ENCODE results near the gene FBXO31. TPM values are rescaled to one million over a fixed set of nuclear protein-coding genes. Genes with fewer than 3 reads are reported as not detected.

The FBXO31 gene
- total and polyA plus RNA-seq, 10 of the 15 experiments (the other 5 are each of a cell fraction or from before 2014, with no cell fraction given), result 0.19 to 33.1 (median 10.3) TPM

- TF ChIP-seq MEF2B (IDR thresholded peaks at IDR 0.05; ENCODE audit: partially characterized antibody, poor library complexity, severe bottlenecking), result peak; percentile 37
Observed at GRCh38 chr16:87380881-87381280, 2.7 kb downstream of the FBXO31 start (continued).

GRCh38 chr16:87380403-87380802, 3.2 kb downstream of the FBXO31 start:
- no peak for ATAC-seq
- peak overlapping the region; percentile 77 for H3K4me3 ChIP-seq
- no peak for TF ChIP-seq MEF2A (IDR thresholded peaks at IDR 0.05; ENCODE audit: insufficient read depth, low read depth, low read length)
- TF ChIP-seq RELA (IDR thresholded peaks at IDR 0.05; ENCODE audit: borderline replicate concordance, partially characterized antibody), result no peak
- no peak for TF ChIP-seq TCF3 (IDR thresholded peaks at IDR 0.05; ENCODE audit: borderline replicate concordance, insufficient read depth, low read depth, low read length)
- no peak for TF ChIP-seq CREB1 (IDR thresholded peaks at IDR 0.05; ENCODE audit: low read depth)
- TF ChIP-seq SRF (IDR thresholded peaks at IDR 0.05; ENCODE audit: low read depth in 2 of 2, low read length in 2 of 2), result no peak
- no peak for TF ChIP-seq KLF5 (IDR thresholded peaks at IDR 0.05; ENCODE audit: partially characterized antibody)
- TF ChIP-seq SMAD5 (IDR thresholded peaks at IDR 0.05; ENCODE audit: low read depth), result no peak
- TF ChIP-seq MTA2 (IDR thresholded peaks at IDR 0.05; ENCODE audit: low read depth), result no peak
- TF ChIP-seq ETV6 (conservative IDR thresholded peaks at IDR 0.05 in 1 of 2, IDR thresholded peaks at IDR 0.05 in 1 of 2; ENCODE audit: borderline replicate concordance in 1 of 2, low read depth in 1 of 2), result no peak
- TF ChIP-seq BHLHE40 (IDR thresholded peaks at IDR 0.05; ENCODE audit: borderline replicate concordance in 1 of 2, low read depth in 2 of 2, low read length in 1 of 2), result peak in 1 of 2 experiments; percentile 28; a peak in 1 of 4 replicates
- TF ChIP-seq NR2F1 (conservative IDR thresholded peaks at IDR 0.05), result 0 out of 2 replicates have a peak, but pooled peaks have one; percentile 31
- TF ChIP-seq IKZF1 (conservative IDR thresholded peaks at IDR 0.05), result no peak
- no peak for TF ChIP-seq SIN3A (IDR thresholded peaks at IDR 0.05; ENCODE audit: low read depth, low read length)
- no peak for TF ChIP-seq RAD21 (IDR thresholded peaks at IDR 0.05; ENCODE audit: insufficient read depth, low read depth, low read length)
- no peak for TF ChIP-seq KDM1A (IDR thresholded peaks at IDR 0.05; ENCODE audit: borderline replicate concordance)
- no peak for TF ChIP-seq MYB (IDR thresholded peaks at IDR 0.05; ENCODE audit: borderline replicate concordance, low read depth, low read length)
- no peak for TF ChIP-seq MYC (IDR thresholded peaks at IDR 0.05; ENCODE audit: insufficient read depth, insufficient read length, insufficient replicate concordance, low read length, severe bottlenecking)
- no peak for TF ChIP-seq REST (IDR thresholded peaks at IDR 0.05; ENCODE audit: low read depth, low read length)
- TF ChIP-seq YY1 (IDR thresholded peaks at IDR 0.05; ENCODE audit: low read depth, low read length), result 0 out of 2 replicates have a peak, but pooled peaks have one; percentile 9

More at GRCh38 chr16:87380403-87380802, 3.2 kb downstream of the FBXO31 start:
- ChIA-PET CTCF (interaction anchor here (0.6 to 4.8 kb wide), 4 partner anchors 13 to 63 kb away, joined by 3 to 40 read pairs (median 4); partner anchors contain the start of gene C16orf95), POLR2A (interaction anchor here (0.5 to 4.5 kb wide), 2 partner anchors 14 to 30 kb away, joined by 3 to 36 read pairs; partner anchors contain the start of gene MAP1LC3B), SMC1A (ENCODE audit: uncharacterized antibody, unreplicated experiment) (interaction anchor here (0.7 to 1.2 kb wide), 2 partner anchors 9 to 56 kb away, joined by 3 to 4 read pairs; no protein-coding TSS in a partner anchor), RAD21 (ENCODE audit: unreplicated experiment) (interaction anchor here (0.7 kb wide), 1 partner anchor 62 kb away, joined by 3 read pairs; no protein-coding TSS in a partner anchor)
- peaks cover 61% of the 10 kb centered on the region for H3K79me2 ChIP-seq (ENCODE audit: control insufficient read depth, insufficient read depth, low read length)
- DNase-seq (ENCODE audit: low read depth, low spot score), result peak; percentile 17
- peaks cover 0 to 3% of the 10 kb centered on the region in 2 experiments; a peak in 1 of 4 replicates for H3K36me3 ChIP-seq (ENCODE audit: control insufficient read depth in 2 of 2, insufficient read depth in 2 of 2, low read length in 1 of 2)
- BruUV-seq (replicated peaks), result no TSS peak
- H3K9me3 ChIP-seq (replicated peaks; ENCODE audit: control insufficient read depth, insufficient read depth, low read length), result no peaks in the 10 kb centered on the region
- in situ Hi-C loops (cut with MboI), result loop anchor here (10.0 kb wide), 1 partner anchor 484 kb away; the partner anchor contains the start of gene SLC7A5
- FAIRE-seq, result peak; percentile 79
- no peaks in the 10 kb centered on the region; the same call in 1 of the 2 replicates for H4K20me1 ChIP-seq (ENCODE audit: control insufficient read depth, insufficient read depth)
- H3K27ac ChIP-seq (ENCODE audit: control insufficient read depth, insufficient read depth), result peak overlapping the region; percentile 81
- H3K27me3 ChIP-seq (replicated peaks in 1 of 2; ENCODE audit: control insufficient read depth in 2 of 2, insufficient read depth in 2 of 2, low read length in 1 of 2), result no peaks in the 10 kb centered on the region
- H3K4me1 ChIP-seq (ENCODE audit: control insufficient read depth, insufficient read depth, low read length), result peaks cover 10% of the 10 kb centered on the region
- intact Hi-C loops (cut with micrococcal nuclease; ENCODE audit: unreplicated experiment), result loop anchor here (10.0 kb wide), 1 partner anchor 1074 kb away; the partner anchor contains the start of gene ZFPM1
- H2AFZ ChIP-seq (ENCODE audit: control insufficient read depth, low read depth, low read length), result peak overlapping the region; percentile 56
- H3K4me2 ChIP-seq (ENCODE audit: control insufficient read depth, insufficient read depth), result peak overlapping the region; percentile 79
- H3K9ac ChIP-seq (ENCODE audit: control insufficient read depth, insufficient read depth, low read length), result peak overlapping the region; percentile 76
- 20% methylated on average over 10 of the region's 10 CpGs for WGBS (ENCODE audit: insufficient coverage, insufficient replicate concordance, low lambda C conversion rate, missing lambda C conversion rate)
